ENCODE data around the gene SMR3B. TPM values are rescaled to one million over a fixed set of nuclear protein-coding genes. Genes with fewer than 3 reads are reported as not detected.

SMR3B gene
- total RNA-seq, 2 donors from 2014 or later: not detected

- DNase-seq (ENCODE audit: low spot score) (no peak), ATAC-seq (ENCODE audit: insufficient number of reproducible peaks, low FRiP score, low read depth) (no peak)
- Histone ChIP-seq H3K36me3 (no peaks in the 10 kb centered on the region), H3K4me3 (no peak overlapping the region), H3K27ac (no peak overlapping the region), H3K4me1 (ENCODE audit: control insufficient read depth in 1 of 2, low read depth in 2 of 2) (no peaks in the 10 kb centered on the region), H3K27me3 (replicated peaks; ENCODE audit: insufficient read depth) (no peaks in the 10 kb centered on the region), H3K9me3 (no peaks in the 10 kb centered on the region)
- TF ChIP-seq, protein P1, sequence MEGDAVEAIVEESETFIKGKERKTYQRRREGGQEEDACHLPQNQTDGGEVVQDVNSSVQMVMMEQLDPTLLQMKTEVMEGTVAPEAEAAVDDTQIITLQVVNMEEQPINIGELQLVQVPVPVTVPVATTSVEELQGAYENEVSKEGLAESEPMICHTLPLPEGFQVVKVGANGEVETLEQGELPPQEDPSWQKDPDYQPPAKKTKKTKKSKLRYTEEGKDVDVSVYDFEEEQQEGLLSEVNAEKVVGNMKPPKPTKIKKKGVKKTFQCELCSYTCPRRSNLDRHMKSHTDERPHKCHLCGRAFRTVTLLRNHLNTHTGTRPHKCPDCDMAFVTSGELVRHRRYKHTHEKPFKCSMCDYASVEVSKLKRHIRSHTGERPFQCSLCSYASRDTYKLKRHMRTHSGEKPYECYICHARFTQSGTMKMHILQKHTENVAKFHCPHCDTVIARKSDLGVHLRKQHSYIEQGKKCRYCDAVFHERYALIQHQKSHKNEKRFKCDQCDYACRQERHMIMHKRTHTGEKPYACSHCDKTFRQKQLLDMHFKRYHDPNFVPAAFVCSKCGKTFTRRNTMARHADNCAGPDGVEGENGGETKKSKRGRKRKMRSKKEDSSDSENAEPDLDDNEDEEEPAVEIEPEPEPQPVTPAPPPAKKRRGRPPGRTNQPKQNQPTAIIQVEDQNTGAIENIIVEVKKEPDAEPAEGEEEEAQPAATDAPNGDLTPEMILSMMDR (IDR thresholded peaks at IDR 0.05): no peak
Observed at GRCh38 chr4:70359115-70359661, 23.7 kb upstream of the SMR3B start.

DNA sequence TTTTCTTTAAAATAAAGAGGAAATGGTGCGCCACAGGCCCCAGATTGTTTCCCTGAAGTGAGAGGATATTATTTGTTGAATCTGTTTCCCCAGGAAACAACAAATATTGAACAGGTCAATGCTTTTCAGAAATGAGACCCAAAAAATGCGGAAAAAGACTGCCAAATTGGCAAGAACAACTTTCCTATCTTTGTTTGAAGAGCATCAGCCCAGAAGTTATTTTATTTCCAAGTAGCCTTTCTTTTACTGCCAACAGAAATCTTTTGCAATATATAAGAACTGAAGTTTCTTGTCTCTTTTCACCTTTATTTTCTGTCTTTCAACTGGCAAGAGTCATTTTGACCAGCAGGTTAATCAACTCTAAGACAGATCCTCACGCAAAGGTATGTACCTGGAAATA, 22.5 kb upstream of the SMR3B start, which contains the start of gene SMR3A:
Gene SMR3A (plus strand): TSS at position 301 of the 400 bp plus-strand sequence. CDS start 1,356 bp downstream, outside the sequence.
- TF ChIP-seq, protein P1 (IDR thresholded peaks at IDR 0.05): no peak
- Histone ChIP-seq H3K4me3 (no peak within 1 kb of the TSS), H3K4me1 (ENCODE audit: control insufficient read depth in 1 of 2, low read depth in 2 of 2) (no peaks in the 10 kb centered on the region), H3K9me3 (no peaks in the 10 kb centered on the region), H3K27me3 (replicated peaks; ENCODE audit: insufficient read depth) (no peaks in the 10 kb centered on the region), H3K27ac (no peak within 1 kb of the TSS), H3K36me3 (no peaks in the 10 kb centered on the region)
- ATAC-seq (ENCODE audit: insufficient number of reproducible peaks, low FRiP score, low read depth) (no peak), DNase-seq (ENCODE audit: low spot score) (no peak)

DNA sequence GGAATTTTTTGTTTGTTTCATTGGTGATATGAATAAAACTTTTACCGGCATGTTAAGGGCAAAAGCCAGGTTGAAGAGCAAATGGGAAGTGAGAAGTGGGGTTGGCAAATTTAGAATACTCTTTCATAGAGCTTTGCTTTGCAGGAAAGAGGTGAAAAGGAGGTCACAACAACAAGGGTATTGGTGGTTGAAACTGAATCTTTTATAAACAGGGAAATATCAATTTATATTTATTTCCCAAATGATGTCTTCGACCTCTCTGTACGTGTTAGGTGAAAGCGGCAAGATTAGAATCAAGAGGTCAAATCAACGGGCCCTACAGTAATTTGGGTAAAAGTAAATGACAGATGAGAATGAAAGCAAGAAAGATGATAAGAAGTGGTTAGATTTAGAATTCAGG, 18.9 kb upstream of the SMR3B start:
- TF ChIP-seq, protein P1 (IDR thresholded peaks at IDR 0.05): no peak
- DNase-seq (ENCODE audit: low spot score) (no peak), ATAC-seq (ENCODE audit: insufficient number of reproducible peaks, low FRiP score, low read depth) (no peak)
- no peaks in the 10 kb centered on the region for H3K36me3 ChIP-seq
- H3K27ac ChIP-seq: no peak overlapping the region
- no peaks in the 10 kb centered on the region for H3K27me3 ChIP-seq (replicated peaks; ENCODE audit: insufficient read depth)
- no peaks in the 10 kb centered on the region for H3K4me1 ChIP-seq (ENCODE audit: control insufficient read depth in 1 of 2, low read depth in 2 of 2)
- no peaks in the 10 kb centered on the region for H3K9me3 ChIP-seq
- H3K4me3 ChIP-seq: no peak overlapping the region

DNA sequence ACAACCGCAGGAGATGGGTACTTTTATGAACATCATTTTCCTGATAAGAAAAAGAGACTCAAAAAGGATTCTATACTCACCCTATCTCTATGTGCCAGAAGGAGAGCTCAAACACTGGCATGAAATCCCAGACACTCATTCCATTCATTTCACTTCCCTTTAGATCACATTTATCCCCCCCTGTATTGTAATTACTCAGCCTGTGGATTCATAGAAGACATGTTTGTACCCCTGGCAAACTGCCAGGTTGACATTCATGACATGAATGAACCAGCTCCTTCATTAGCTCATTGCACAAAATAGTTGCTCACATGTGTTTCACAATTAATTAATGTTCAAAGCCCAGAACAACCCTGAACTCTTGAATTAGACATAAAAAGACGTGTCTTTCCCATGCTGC, 17.5 kb upstream of the SMR3B start:
- Histone ChIP-seq H3K36me3 (no peaks in the 10 kb centered on the region), H3K27me3 (replicated peaks; ENCODE audit: insufficient read depth) (no peaks in the 10 kb centered on the region), H3K27ac (no peak overlapping the region), H3K4me3 (no peak overlapping the region), H3K4me1 (ENCODE audit: control insufficient read depth in 1 of 2, low read depth in 2 of 2) (no peaks in the 10 kb centered on the region), H3K9me3 (no peaks in the 10 kb centered on the region)
- TF ChIP-seq, protein P1 (IDR thresholded peaks at IDR 0.05): no peak
- DNase-seq (ENCODE audit: low spot score) (no peak), ATAC-seq (ENCODE audit: insufficient number of reproducible peaks, low FRiP score, low read depth) (no peak)

- Histone ChIP-seq H3K27ac (no peak overlapping the region), H3K36me3 (no peaks in the 10 kb centered on the region), H3K27me3 (replicated peaks; ENCODE audit: insufficient read depth) (no peaks in the 10 kb centered on the region), H3K9me3 (no peaks in the 10 kb centered on the region), H3K4me3 (no peak overlapping the region), H3K4me1 (ENCODE audit: control insufficient read depth in 1 of 2, low read depth in 2 of 2) (no peaks in the 10 kb centered on the region)
- TF ChIP-seq, protein P1 (IDR thresholded peaks at IDR 0.05): no peak
- no peak for DNase-seq (ENCODE audit: low spot score)
- ATAC-seq (ENCODE audit: insufficient number of reproducible peaks, low FRiP score, low read depth): no peak
Observed at GRCh38 chr4:70367813-70368212, 15.1 kb upstream of the SMR3B start.
